MM.1S (cell line): ENCODE data around the gene RAB31.
"Not testable (repeated sequence)": the region's sequence is repeated elsewhere in the genome, so short reads cannot be mapped to it uniquely, and the experiment has no call there.

Experiments used
- DNase-seq: peaks from one replicate; pipeline ENCODE4 v3.0.0-alpha.2; 2015
- H2AFZ ChIP-seq: fragments of 300-600 bp; sonication (generic); 2 replicates; pipeline ENCODE4 v1.6.0; 2016; ENCODE audit warnings: antibody characterized with exemption, low read length
- H3F3A ChIP-seq: fragments of 300-600 bp; sonication (generic); 2 replicates; pipeline ENCODE4 v1.6.1; 2016; ENCODE audit warnings: mild to moderate bottlenecking, antibody characterized with exemption, low read length, moderate library complexity, mixed read lengths; ENCODE audit not compliant: insufficient read depth
- H3K27ac ChIP-seq: fragments of 300-600 bp; sonication (generic); 2 replicates; pipeline ENCODE4 v1.5.1; 2016; ENCODE audit warnings: mild to moderate bottlenecking, low read length
- H3K27me3 ChIP-seq: fragments of 300-600 bp; sonication (generic); replicated peaks from 2 replicates; pipeline ENCODE4 v1.6.0; 2016; ENCODE audit warnings: low read length; ENCODE audit not compliant: insufficient read depth
- H3K36me3 ChIP-seq: fragments of 300-600 bp; sonication (generic); replicated peaks from 2 replicates; pipeline ENCODE4 v1.6.1; 2016; ENCODE audit warnings: mild to moderate bottlenecking, low read length, mixed read lengths; ENCODE audit not compliant: insufficient read depth
- H3K4me1 ChIP-seq: fragments of 300-600 bp; sonication (generic); 2 replicates; pipeline ENCODE4 v1.6.1; 2016; ENCODE audit warnings: low read length, mixed read lengths
- H3K4me2 ChIP-seq: fragments of 300-600 bp; sonication (generic); 2 replicates; pipeline ENCODE4 v1.6.0; 2016; ENCODE audit warnings: low read depth, low read length
- H3K4me3 ChIP-seq: fragments of 300-600 bp; sonication (generic); 2 replicates; pipeline ENCODE4 v1.5.1; 2016; ENCODE audit warnings: low read length, mixed read lengths
- H3K79me2 ChIP-seq: fragments of 300-600 bp; sonication (generic); 2 replicates; pipeline ENCODE4 v1.6.1; 2016; ENCODE audit warnings: mixed run types, low read length, mixed read lengths
- H3K9ac ChIP-seq: fragments of 300-600 bp; sonication (generic); 2 replicates; pipeline ENCODE4 v1.6.1; 2016; ENCODE audit warnings: low read length, mixed read lengths
- H3K9me2 ChIP-seq: fragments of 300-600 bp; sonication (generic); replicated peaks from 2 replicates; pipeline ENCODE4 v1.6.1; 2016; ENCODE audit warnings: mild to moderate bottlenecking, low read length, mixed read lengths; ENCODE audit not compliant: insufficient read depth
- H3K9me3 ChIP-seq: fragments of 300-600 bp; sonication (generic); replicated peaks from 2 replicates; pipeline ENCODE4 v1.6.1; 2016; ENCODE audit warnings: mild to moderate bottlenecking, low read length, mixed read lengths; ENCODE audit not compliant: insufficient read depth
- H4K20me1 ChIP-seq: fragments of 300-600 bp; sonication (generic); 2 replicates; pipeline ENCODE4 v1.6.1; 2016; ENCODE audit warnings: mild to moderate bottlenecking, low read length, moderate library complexity, mixed read lengths; ENCODE audit not compliant: insufficient read depth
- EZH2 ChIP-seq: fragments of 300-600 bp; sonication (generic); optimal IDR thresholded peaks from 2 replicates; pipeline ENCODE3; 2017; ENCODE audit warnings: low read depth, mild to moderate bottlenecking, antibody characterized with exemption, low read length, mixed read lengths
- EZH2phosphoT487 ChIP-seq: fragments of 300-600 bp; sonication (generic); IDR thresholded peaks from 2 replicates; pipeline ENCODE4 v1.6.1; 2018; ENCODE audit warnings: antibody characterized with exemption, low read length
- TF ChIP-seq, protein P1 (sequence below): fragments of 300-600 bp; sonication (generic); IDR thresholded peaks from 2 replicates; pipeline ENCODE4 v1.5.1; 2016; ENCODE audit warnings: antibody characterized with exemption, low read length, mixed read lengths

RAB31 gene

DNA sequence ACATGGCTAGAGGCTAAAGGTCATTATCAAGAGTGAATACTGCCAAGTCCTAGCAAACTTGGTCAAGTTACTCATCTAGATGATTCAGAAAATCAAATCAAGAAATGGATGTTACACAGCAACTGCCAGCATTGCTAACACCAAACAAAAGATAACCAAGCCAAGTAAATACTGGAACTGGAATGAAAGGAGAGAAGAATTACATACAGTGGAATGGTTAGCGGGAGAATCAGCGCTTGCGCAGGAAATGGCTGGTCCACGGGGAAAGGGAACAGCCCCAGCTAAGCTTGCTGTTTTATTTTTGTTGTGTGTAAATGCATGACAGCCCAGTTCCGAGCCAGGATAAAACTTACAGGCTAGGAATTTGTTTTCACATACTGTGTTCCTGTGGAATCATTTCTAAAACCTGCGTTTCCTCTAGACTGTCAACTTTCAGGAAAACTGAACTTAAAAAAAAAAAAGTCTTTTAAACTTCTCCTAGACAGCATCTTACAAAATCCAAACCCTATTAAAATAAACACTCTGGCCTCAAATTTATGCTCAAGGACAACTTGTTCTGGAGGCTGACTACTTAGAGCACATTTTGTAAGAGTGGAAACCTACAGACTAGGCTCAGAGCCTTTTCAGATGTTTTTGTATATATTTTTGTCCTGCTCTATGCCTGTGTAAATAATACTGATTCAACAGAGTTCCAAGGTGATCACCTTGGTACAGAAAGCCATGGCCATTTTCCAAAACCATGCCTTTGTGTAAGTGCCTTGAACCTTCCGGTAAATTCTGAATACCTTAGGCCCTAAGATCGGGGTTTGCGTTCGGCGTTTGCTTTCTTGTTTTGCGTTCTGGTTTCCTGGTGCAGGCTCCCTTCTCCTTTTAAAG, 146.9 kb downstream of the RAB31 start:
- Histone ChIP-seq H2AFZ (no peak overlapping the region), H3K27me3 (no peaks in the 10 kb centered on the region), H3K27ac (no peak overlapping the region), H3K36me3 (no peaks in the 10 kb centered on the region), H4K20me1 (no peaks in the 10 kb centered on the region), H3K4me1 (no peaks in the 10 kb centered on the region), H3K9ac (no peak overlapping the region), H3K9me2 (no peaks in the 10 kb centered on the region), H3F3A (no peaks in the 10 kb centered on the region), H3K9me3 (no peaks in the 10 kb centered on the region), H3K4me3 (no peak overlapping the region), H3K4me2 (no peak overlapping the region), H3K79me2 (no peaks in the 10 kb centered on the region)
- DNase-seq: no peak
- TF ChIP-seq EZH2: no peak
- TF ChIP-seq, protein P1, sequence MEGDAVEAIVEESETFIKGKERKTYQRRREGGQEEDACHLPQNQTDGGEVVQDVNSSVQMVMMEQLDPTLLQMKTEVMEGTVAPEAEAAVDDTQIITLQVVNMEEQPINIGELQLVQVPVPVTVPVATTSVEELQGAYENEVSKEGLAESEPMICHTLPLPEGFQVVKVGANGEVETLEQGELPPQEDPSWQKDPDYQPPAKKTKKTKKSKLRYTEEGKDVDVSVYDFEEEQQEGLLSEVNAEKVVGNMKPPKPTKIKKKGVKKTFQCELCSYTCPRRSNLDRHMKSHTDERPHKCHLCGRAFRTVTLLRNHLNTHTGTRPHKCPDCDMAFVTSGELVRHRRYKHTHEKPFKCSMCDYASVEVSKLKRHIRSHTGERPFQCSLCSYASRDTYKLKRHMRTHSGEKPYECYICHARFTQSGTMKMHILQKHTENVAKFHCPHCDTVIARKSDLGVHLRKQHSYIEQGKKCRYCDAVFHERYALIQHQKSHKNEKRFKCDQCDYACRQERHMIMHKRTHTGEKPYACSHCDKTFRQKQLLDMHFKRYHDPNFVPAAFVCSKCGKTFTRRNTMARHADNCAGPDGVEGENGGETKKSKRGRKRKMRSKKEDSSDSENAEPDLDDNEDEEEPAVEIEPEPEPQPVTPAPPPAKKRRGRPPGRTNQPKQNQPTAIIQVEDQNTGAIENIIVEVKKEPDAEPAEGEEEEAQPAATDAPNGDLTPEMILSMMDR: no peak
- no peak for TF ChIP-seq EZH2phosphoT487

DNA sequence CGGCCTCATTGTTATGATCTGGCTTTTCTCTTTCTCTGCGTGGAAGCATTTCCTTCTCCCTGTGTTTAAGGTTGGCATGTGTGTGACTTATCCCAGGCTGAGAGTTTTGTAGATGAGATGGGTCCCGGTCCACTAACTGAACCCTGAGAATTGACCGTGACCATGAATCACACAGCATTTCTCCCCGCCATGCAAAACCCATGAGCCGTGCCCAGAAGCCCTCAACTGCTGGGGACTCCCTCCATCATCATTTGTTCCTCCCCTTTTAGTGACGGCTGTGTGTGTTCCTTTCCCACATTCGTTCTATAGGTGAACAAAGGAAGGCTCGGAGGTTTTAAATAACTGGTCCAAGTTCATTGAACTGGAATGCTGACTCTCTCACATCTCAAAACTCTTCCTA, 147.6 kb downstream of the RAB31 start:
- Histone ChIP-seq H3K9me3 (no peaks in the 10 kb centered on the region), H3K4me3 (no peak overlapping the region), H3K27ac (no peak overlapping the region), H4K20me1 (no peaks in the 10 kb centered on the region), H3K79me2 (no peaks in the 10 kb centered on the region), H3K4me1 (peaks cover 1% of the 10 kb centered on the region; the same call in 1 of the 2 replicates), H3K9ac (no peak overlapping the region), H3K27me3 (no peaks in the 10 kb centered on the region), H2AFZ (no peak overlapping the region), H3F3A (no peaks in the 10 kb centered on the region), H3K4me2 (no peak overlapping the region), H3K36me3 (no peaks in the 10 kb centered on the region), H3K9me2 (no peaks in the 10 kb centered on the region)
- TF ChIP-seq, protein P1: no peak
- TF ChIP-seq EZH2 (no peak), EZH2phosphoT487 (no peak)
- DNase-seq: no peak

- H3K9me2 ChIP-seq: no peaks in the 10 kb centered on the region
- no peak overlapping the region for H3K27ac ChIP-seq
- no peak overlapping the region for H3K9ac ChIP-seq
- no peak overlapping the region for H3K4me3 ChIP-seq
- H3K79me2 ChIP-seq: no peaks in the 10 kb centered on the region
- H3K9me3 ChIP-seq: no peaks in the 10 kb centered on the region
- H3F3A ChIP-seq: no peaks in the 10 kb centered on the region
- H3K27me3 ChIP-seq: no peaks in the 10 kb centered on the region
- no peak overlapping the region for H2AFZ ChIP-seq
- peaks cover 5% of the 10 kb centered on the region; the same call in 1 of the 2 replicates for H3K4me1 ChIP-seq
- DNase-seq: no peak
- no peak for TF ChIP-seq EZH2
- TF ChIP-seq, protein P1: no peak
- TF ChIP-seq EZH2phosphoT487: no peak
- H4K20me1 ChIP-seq: no peaks in the 10 kb centered on the region
- H3K4me2 ChIP-seq: no peak overlapping the region
- H3K36me3 ChIP-seq: no peaks in the 10 kb centered on the region
These were observed 148.0 kb downstream of the RAB31 start for GRCh38 chr18:9856092-9856491.

- H3K9ac ChIP-seq, H3K36me3 ChIP-seq, H3K9me3 ChIP-seq, DNase-seq, H3K4me2 ChIP-seq, H3K4me3 ChIP-seq, H3F3A ChIP-seq, H3K27ac ChIP-seq, H3K27me3 ChIP-seq, H3K9me2 ChIP-seq, H3K79me2 ChIP-seq, H4K20me1 ChIP-seq, H2AFZ ChIP-seq: not testable (repeated sequence)
- H3K4me1 ChIP-seq: peaks cover 17% of the 10 kb centered on the region
These were observed 149.4 kb downstream of the RAB31 start for GRCh38 chr18:9857479-9857998.
